ENCODE measurements around the gene FER1L5.

Gene FER1L5

DNA sequence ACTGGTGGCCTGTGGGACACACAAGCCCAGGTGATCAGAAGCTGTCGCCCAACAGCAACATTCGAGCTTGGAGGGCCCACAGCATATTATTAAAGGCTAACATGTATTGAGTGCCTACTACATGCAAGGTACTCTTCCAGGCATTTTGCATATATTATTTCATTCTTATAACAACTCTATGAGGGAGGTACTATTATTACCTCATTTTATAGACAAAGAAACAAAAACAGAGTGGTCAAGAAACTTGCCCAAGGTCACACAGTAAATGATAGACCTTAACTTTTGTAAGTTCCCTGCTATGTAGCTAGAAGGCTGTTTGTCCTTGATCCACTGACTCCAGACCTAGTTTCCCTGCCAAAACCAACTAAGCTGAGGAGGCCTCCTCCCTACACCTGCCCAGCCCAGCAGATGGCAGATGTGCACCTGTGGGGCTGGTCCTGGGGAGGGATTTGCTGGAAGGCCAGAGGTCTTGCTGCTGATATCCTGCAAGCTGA, 40.2 kb upstream of the FER1L5 start:
- no peak for TF ChIP-seq ZFX (IDR thresholded peaks at IDR 0.05; ENCODE audit: borderline replicate concordance)
- TF ChIP-seq, protein P1, sequence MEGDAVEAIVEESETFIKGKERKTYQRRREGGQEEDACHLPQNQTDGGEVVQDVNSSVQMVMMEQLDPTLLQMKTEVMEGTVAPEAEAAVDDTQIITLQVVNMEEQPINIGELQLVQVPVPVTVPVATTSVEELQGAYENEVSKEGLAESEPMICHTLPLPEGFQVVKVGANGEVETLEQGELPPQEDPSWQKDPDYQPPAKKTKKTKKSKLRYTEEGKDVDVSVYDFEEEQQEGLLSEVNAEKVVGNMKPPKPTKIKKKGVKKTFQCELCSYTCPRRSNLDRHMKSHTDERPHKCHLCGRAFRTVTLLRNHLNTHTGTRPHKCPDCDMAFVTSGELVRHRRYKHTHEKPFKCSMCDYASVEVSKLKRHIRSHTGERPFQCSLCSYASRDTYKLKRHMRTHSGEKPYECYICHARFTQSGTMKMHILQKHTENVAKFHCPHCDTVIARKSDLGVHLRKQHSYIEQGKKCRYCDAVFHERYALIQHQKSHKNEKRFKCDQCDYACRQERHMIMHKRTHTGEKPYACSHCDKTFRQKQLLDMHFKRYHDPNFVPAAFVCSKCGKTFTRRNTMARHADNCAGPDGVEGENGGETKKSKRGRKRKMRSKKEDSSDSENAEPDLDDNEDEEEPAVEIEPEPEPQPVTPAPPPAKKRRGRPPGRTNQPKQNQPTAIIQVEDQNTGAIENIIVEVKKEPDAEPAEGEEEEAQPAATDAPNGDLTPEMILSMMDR (IDR thresholded peaks at IDR 0.05), result peak; percentile 19
- no peak overlapping the region for H3K27ac ChIP-seq

DNA sequence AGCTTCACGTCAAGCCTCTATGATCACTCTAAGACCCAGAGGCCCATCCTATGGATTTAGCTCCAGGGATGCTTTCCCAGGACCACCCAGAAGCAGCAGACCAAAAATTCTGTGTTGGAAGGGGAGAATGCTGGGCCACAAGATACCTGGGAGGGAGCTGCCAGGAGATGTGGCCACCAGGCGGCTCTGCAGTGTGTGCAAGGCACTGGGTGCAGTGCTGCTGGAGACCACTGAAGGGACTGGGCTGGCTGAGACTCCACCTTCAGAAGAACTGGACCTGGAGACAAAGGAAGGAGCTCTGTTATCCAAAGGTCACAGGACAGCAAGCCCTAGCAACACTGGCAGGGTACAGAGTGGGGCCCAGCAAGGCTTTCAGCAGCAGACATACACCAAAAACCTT, 38.5 kb upstream of the FER1L5 start:
- TF ChIP-seq, protein P1 (IDR thresholded peaks at IDR 0.05), result no peak
- no peak for TF ChIP-seq ZFX (IDR thresholded peaks at IDR 0.05; ENCODE audit: borderline replicate concordance)
- no peak overlapping the region for H3K27ac ChIP-seq

GRCh38 chr2:96608469-96609455, 33.8 kb upstream of the FER1L5 start:
- H3K27ac ChIP-seq, result no peak overlapping the region
- TF ChIP-seq ZFX (IDR thresholded peaks at IDR 0.05; ENCODE audit: borderline replicate concordance), result no peak
- TF ChIP-seq, protein P1 (IDR thresholded peaks at IDR 0.05), result no peak

GRCh38 chr2:96616128-96616527, 26.4 kb upstream of the FER1L5 start:
- TF ChIP-seq, protein P1 (IDR thresholded peaks at IDR 0.05), result no peak
- TF ChIP-seq ZFX (IDR thresholded peaks at IDR 0.05; ENCODE audit: borderline replicate concordance), result no peak
- H3K27ac ChIP-seq, result no peak overlapping the region

- TF ChIP-seq, protein P1 (IDR thresholded peaks at IDR 0.05), result no peak
- no peak for TF ChIP-seq ZFX (IDR thresholded peaks at IDR 0.05; ENCODE audit: borderline replicate concordance)
- H3K27ac ChIP-seq, result no peak overlapping the region
These were observed 26.0 kb upstream of the FER1L5 start for GRCh38 chr2:96616535-96616934.

- no peak overlapping the region for H3K27ac ChIP-seq
- TF ChIP-seq, protein P1 (IDR thresholded peaks at IDR 0.05), result no peak
- no peak for TF ChIP-seq ZFX (IDR thresholded peaks at IDR 0.05; ENCODE audit: borderline replicate concordance)
These were observed 25.6 kb upstream of the FER1L5 start for GRCh38 chr2:96617012-96617411.
